Measurements from ENCODE around the gene SLC1A5. TPM values are rescaled to one million over a fixed set of nuclear protein-coding genes. Genes with fewer than 3 reads are reported as not detected.

The SLC1A5 gene
- total and polyA plus RNA-seq, 7 donors, result 3.2 to 12.6 (median 7.8) TPM

- 78 to 85% (median 83%) methylated on average over 34 to 39 of the region's 39 CpGs for whole genome bisulfite sequencing, 3 donors
- H3K4me1 ChIP-seq, result peaks cover 7% of the 10 kb centered on the region
- H3K4me3 ChIP-seq, result no peak overlapping the region
- ATAC-seq (no peak), DNase-seq (no peak)
- peaks cover 3 to 52% of the 10 kb centered on the region in 2 donors for H3K36me3 ChIP-seq (ENCODE audit: insufficient read depth in 1 of 2, low read depth in 1 of 2)
- TF ChIP-seq CTCF (IDR thresholded peaks at IDR 0.05), result no peak
- no peak overlapping the region for H3K27ac ChIP-seq
- H3K9me3 ChIP-seq, result no peaks in the 10 kb centered on the region
- intact Hi-C loops (cut with DNase I), result loop anchor here (5.0 to 10.0 kb wide), 2 partner anchors 237 to 240 kb away; no protein-coding TSS in a partner anchor
- no peaks in the 10 kb centered on the region for H3K27me3 ChIP-seq (ENCODE audit: insufficient read depth in 3 of 3, low read length in 2 of 3)
These were observed 33.1 kb downstream of the SLC1A5 start for GRCh38 chr19:46755077-46755852.

GRCh38 chr19:46753420-46754155 lies 34.8 kb downstream of the SLC1A5 start:
- WGBS, 3 donors, result 29 to 40% (median 35%) methylated on average over 4 of the region's 4 CpGs
- Histone ChIP-seq H3K4me3 (no peak overlapping the region), H3K4me1 (no peaks in the 10 kb centered on the region), H3K36me3 (ENCODE audit: insufficient read depth in 1 of 2, low read depth in 1 of 2) (peaks cover 3 to 66% of the 10 kb centered on the region in 2 donors), H3K9me3 (no peaks in the 10 kb centered on the region), H3K27me3 (ENCODE audit: insufficient read depth in 3 of 3, low read length in 2 of 3) (no peaks in the 10 kb centered on the region), H3K27ac (no peak overlapping the region)
- TF ChIP-seq CTCF (IDR thresholded peaks at IDR 0.05), result peak; percentile 39
- DNase-seq (peak in 1 of 2 donors; percentile 40), ATAC-seq (peak in 2 of 4 donors; percentile 35 to 49)
- intact Hi-C loops (cut with DNase I), result loop anchor here in 1 of 2 donors (10.0 kb wide), 1 partner anchor 241 kb away; no protein-coding TSS in a partner anchor

GRCh38 chr19:46748325-46749109 lies 39.9 kb downstream of the SLC1A5 start:
- intact Hi-C loops (cut with DNase I), result loop anchor here in 1 of 2 donors (5.0 kb wide), 1 partner anchor 46 kb away; no protein-coding TSS in a partner anchor
- H3K4me3 ChIP-seq, result no peak overlapping the region
- H3K27me3 ChIP-seq (ENCODE audit: insufficient read depth in 3 of 3, low read length in 2 of 3), result no peaks in the 10 kb centered on the region
- H3K27ac ChIP-seq, result no peak overlapping the region
- WGBS, 3 donors, result 82 to 87% (median 85%) methylated on average over 21 of the region's 21 CpGs
- peaks cover 23% of the 10 kb centered on the region for H3K4me1 ChIP-seq
- peaks cover 0 to 46% of the 10 kb centered on the region in 2 donors for H3K36me3 ChIP-seq (ENCODE audit: insufficient read depth in 1 of 2, low read depth in 1 of 2)
- peak; percentile 66 for TF ChIP-seq CTCF (IDR thresholded peaks at IDR 0.05)
- ATAC-seq (no peak), DNase-seq (peak; percentile 74 to 82)
- no peaks in the 10 kb centered on the region for H3K9me3 ChIP-seq

- DNase-seq (peak; percentile 68 to 75), ATAC-seq (peak; percentile 67 to 72 (median 72))
- peaks cover 39% of the 10 kb centered on the region for H3K4me1 ChIP-seq
- H3K27me3 ChIP-seq (ENCODE audit: insufficient read depth in 3 of 3, low read length in 2 of 3), result no peaks in the 10 kb centered on the region
- no peak for TF ChIP-seq CTCF (IDR thresholded peaks at IDR 0.05)
- H3K4me3 ChIP-seq, result peak within 1 kb of the TSS; percentile 99
- no peaks in the 10 kb centered on the region for H3K9me3 ChIP-seq
- WGBS, 3 donors, result 1 to 5% (median 1%) methylated on average over 22 to 74 of the region's 74 CpGs
- intact Hi-C loops (cut with DNase I), result loop anchor here in 1 of 2 donors (5.0 kb wide), 1 partner anchor 44 kb away; no protein-coding TSS in a partner anchor
- H3K36me3 ChIP-seq (ENCODE audit: insufficient read depth in 1 of 2, low read depth in 1 of 2), result peaks cover 0 to 32% of the 10 kb centered on the region in 2 donors
- peak within 1 kb of the TSS; percentile 95 for H3K27ac ChIP-seq
These were observed 41.9 kb downstream of the SLC1A5 start, which contains the start of gene STRN4 for GRCh38 chr19:46746281-46747057. STRN4 (minus strand) TSS chr19:46746450; CDS start chr19:46746430, 20 bp downstream.
